C1 segment of cervical spinal cord (tissue), 14 donors: ENCODE data around the gene SMG6.
A peak's percentile ranks its signal among the peaks of the same experiment; 100 is the strongest.

Source experiments
- DNase-seq, 14 donors: peaks; one replicate each; lab custom pipeline; 2025; lab: John Stamatoyannopoulos, UW

The SMG6 gene

DNA sequence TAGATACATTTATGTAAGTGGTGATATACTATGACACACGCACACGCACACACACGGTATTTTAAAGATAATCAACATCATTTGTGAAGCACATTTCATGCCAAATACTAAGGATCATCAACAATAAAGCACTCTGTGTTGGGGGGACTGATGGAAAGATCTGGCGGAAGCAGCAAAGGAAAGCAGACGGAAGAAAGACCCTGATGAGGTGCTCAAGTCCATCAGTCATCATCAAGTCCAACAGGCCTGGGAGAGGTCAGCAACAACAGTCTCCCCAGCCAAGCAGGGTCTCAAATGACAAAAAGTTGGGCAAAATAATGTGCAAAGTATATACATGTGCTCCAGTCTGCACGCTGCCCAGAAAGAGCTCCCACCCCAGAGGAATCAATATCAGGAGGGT is 193.1 kb downstream of the SMG6 start:
- DNase-seq, result no peak

DNA sequence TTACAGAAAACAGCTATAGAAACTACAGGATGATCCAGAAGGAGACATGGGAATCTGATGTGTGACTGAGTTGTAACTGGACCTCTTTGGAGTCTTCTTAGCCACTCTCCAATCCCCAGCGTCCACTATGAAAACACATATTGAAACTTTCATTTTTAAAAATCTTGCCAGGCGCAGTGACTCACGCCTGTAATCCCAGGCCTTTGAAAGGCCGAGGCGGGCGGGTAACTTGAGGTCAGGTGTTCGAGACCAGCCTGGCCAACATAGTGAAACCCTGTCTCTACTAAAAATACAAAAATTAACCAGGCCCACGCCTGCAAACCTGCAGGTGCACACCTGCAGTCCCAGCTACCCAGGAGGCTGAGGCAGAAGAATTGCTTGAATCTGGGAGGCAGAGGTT is 195.4 kb downstream of the SMG6 start:
- no peak for DNase-seq

DNA sequence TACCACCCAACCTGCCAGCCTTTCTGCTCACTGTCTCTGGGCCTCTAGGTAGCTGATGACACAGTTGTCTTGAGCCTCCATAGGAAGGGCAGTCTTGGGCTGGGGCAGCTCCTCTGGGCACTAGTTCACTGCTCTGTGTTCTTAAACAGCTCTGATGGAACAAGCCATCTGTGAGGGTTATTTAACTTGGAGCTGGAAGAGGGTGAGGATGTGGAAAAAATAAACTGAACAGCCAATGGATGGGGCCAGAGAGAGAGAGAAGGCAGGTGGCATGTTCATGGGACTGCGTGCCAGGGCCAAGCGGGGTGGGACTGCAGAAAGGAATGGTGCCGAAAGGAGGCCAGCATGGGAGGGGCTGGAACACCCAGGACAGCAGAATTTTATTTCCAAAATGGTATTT is 196.1 kb downstream of the SMG6 start:
- DNase-seq, result peak in 2 of 14 donors; percentile 21 to 97

DNA sequence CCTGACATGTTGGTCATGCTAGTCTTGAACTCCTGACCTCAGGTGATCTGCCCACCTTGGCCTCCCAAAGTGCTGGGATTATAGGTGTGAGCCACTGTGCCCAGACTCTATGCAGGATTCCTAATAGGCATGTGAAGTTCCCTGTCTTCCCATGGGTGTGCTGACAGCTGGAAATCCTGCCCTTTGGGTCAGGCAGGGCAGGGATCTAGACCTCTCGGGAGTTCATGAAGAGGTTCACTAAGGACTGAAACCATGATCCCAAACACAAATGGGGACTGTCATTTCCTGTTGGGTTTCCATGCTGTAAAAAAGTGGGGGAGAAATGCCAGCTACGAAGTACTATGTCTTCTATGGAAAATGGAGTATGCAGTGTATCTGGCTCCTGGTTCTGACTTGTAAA is 196.5 kb downstream of the SMG6 start:
- no peak for DNase-seq

DNA sequence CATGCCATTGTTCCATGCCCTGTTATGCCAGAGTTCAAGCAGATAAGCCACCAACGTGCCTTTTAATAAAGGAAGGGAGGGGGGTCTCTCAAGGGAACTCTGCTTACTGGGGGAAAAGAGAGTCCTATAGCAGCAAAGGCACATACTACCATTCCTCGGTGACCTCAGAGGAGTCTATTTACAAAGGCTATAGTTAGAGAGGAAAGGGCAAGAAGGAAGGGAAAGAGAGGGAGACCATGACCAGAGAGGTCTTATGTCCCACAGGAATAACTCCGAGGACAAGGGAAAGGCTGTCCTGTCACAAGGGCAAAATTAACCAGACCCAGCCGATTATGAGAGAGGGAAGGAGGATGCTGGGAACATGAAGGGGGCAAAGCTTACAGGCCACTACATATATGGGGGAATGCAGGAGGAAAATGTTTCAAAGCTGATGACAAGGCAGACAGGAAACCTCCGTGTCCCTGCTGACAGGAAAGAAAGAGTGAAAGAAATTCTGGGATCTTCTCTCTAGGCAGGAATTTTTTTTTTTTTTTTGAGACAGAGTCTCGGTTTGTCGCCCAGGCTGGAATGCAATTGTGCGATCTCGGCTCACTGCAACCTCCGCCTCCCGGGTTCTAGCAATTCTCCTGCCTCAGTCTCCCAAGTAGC is 197.2 kb downstream of the SMG6 start:
- no peak for DNase-seq

DNA sequence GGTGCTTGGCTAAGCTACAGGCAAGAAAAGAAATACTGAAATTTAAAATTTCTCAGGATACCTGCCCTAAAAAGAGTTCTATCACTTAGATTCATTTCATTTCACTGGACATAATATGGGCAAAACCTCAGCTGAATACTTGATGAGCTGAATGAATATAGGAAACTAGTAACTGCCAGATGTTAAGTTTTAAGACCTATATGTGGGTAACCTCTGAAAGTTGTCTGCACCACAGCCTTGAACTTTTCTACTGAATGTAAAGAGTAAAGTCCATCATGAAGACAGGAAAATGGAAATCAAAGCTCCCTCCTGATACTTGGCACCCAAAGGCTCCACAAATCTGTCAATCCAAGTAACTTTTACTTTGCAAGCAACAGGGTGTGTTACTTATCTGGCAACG is 197.9 kb downstream of the SMG6 start:
- no peak for DNase-seq

DNA sequence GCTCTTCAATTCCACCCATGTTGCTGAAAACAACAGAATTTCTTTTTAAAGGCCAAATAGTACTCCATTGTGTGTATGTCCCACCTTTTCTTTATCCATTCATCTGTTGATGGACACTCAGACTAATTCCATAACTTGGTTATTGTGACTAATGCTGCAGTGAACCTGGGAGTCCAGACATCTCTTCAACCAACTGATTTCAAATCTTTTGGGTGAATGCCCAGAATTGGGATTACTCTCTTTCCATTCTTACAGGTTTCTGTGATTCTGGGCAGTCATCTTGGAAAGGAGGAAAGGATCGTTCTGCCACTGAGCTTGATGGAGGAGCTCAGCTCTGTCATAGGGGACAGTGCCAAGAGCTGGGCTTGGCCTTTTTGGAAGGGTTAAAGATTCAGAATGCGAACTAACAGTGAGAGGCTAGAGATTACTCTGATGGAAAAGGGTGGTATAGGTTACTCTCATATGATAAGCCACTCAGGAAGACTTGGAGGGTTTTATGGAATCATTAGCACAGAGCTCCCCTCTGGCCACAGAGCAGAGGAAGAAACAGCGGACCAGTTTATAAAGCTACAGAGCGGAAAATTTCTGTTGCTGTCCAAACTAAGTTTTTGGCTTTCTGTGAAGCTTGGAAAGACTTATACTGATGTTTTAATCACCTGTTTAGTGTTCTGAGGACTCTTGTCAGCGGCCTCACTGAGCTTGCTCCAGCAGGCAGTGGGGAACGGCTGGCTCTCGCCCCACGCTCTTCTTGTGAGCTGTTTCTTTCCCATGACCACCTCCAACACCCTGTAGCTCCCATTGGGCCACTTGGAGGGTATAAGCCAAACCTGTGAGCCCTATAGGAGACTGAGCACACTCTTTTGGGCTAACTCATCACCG is 200.4 kb downstream of the SMG6 start:
- DNase-seq, result peak in 1 of 14 donors; percentile 73

DNA sequence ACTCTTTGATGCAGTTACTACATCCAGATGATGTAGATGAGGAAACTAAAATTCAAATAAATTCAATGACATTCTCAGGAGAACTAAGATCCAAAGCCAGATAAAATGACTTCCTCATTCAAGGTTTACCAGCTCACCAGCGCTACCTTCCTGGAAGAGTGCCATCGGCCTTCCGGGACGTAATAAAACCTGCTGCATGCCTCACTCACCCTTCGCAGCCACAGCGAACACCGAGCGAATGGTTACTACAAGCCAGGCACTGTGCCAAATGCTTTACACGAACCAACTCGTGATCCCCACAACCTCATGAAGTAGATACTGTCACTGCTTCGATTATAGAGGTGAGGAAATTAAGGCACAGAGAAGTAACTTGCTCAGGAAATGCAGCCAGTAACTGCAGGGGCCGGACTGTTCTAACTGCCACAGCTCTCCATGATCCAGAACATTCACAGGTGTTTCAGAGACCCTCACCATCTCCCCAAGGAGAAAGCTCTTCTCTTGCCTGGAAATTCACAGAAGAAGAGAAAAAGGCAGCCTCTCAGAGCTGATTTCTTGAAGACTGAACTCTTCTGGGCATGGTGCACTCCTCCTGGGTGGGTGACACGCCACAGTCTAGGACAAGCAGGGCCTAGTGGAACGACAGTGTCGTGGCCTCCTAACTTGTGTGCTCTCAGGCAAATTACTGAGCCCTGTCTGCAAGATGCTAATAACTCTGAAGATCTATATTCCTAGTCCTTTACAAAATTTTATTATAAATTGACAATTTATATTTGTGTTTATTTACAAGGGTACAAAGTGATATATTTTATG is 201.9 kb downstream of the SMG6 start:
- DNase-seq, result peak in 1 of 14 donors; percentile 21

DNA sequence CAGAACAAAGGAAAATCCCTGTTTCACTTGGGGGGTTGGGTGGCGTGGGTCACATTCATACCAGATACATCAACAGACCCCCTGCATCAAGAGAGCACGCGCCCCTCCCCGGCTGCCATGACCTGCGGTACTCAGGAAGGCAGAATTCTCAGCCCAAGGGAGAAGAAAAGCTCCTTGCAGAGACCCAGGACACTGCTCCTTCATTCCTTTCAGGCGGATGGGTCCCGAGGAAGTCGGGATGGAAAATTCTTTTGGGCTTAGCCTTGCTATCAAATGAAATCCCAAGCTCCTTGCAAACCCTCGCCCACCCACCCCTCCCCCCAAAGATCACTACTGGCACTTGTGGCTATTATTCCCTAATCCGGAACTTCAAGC is 208.1 kb downstream of the SMG6 start:
- no peak for DNase-seq

DNA sequence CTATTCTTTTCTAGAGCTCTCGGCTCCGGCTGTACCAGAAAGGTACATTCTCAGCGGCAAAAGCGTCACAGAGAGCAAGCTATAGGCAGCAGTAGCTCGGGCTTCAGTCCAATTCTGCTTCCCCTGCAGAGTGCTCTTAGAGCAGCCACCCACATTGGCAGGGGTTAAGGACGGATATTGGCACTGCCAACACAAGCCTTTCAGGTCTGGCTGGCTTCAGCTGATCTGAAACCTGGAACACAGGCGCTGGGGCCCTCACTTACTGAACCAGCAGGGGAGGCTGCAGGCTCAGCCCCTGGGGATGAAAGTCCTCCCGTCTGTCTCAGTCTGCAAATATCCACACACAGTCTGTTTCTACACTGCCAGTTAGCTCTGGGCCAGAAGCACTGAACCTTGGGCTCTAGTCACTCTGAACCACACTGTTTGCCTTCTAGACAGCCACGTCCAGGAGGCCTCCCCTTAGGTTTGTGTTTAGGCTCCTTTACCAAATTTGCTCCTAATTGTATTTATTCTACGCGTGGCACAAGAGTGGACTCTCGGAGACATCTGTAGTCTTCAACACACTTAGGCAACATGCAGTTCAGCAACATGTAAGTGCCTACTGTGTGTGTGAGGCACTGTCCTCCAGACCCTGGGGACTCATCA is 208.6 kb downstream of the SMG6 start:
- peak in 7 of 14 donors; percentile 7 to 74 (median 22) for DNase-seq

DNA sequence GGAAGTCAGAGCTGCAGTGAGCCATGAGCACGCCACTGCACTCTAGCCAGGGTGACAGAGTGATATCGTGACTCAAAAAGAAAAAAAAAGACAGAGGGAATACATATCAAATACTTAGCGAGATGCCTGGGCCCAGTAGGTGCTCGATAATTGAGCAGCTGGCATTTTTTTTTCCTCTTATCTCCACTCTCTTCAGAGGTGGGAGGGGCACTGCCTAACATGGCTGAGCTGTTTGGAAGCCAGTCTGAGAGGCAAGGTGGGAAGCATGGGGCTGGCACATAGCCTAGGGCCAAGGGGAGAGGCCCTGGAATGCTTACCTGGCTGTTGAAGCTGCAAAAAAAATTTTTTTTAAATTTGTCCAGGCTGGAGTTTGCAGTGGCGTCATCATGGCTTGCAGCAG is 210.2 kb downstream of the SMG6 start:
- DNase-seq, result no peak

DNA sequence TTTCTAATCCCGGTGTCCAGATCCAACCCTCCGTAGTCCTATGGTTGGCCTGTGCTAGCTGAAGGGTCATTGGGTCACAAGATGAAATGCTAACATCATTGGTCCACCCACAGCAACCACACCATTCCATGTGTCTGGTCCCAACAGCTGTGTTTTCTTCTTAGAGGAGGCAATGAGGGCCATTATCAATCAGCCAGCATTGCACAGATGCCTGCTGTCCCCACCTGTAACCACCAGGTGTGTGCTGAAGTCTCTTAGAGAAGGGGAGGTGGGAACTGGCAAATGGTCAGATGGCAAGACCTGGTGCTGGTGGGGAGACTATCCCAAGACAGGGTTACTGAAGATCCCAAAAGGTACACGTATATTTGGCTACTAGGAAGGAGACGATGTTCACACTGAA is 211.3 kb downstream of the SMG6 start:
- DNase-seq, result no peak

DNA sequence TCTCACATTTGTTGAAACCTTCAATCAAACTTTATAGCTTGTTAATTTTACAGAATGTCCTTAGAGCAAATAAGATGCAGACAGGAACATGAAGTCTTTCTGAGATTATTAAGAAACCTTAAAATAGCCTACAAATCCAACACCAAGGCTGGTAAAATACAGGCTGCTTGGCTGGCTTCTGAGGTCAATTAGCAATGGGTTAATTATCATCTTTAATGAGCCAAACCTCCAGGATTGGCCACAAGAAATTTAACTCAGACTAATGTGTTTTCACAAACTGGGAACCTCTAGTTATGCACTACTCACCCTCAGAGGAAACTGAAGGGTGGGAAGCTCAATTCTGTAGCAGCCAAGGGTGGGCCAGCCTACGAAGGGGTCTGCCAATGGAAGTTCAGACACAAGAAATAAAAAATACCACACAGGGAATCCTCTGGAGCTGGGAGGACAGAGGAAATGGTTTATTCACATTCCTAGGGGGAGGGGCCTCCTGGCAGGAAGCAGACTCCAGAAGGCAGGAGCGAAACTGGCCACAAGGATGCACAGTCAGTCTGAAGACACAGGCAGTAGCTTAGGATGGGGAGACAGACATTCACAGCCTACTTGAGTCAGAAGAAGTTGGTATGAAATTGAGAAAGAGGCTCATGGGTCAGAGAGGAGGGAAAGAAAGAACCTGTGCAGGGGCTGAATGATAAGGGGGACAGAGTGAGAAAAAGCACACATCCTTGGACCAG is 212.6 kb downstream of the SMG6 start:
- peak in 3 of 14 donors; percentile 7 to 16 (median 15) for DNase-seq

DNA sequence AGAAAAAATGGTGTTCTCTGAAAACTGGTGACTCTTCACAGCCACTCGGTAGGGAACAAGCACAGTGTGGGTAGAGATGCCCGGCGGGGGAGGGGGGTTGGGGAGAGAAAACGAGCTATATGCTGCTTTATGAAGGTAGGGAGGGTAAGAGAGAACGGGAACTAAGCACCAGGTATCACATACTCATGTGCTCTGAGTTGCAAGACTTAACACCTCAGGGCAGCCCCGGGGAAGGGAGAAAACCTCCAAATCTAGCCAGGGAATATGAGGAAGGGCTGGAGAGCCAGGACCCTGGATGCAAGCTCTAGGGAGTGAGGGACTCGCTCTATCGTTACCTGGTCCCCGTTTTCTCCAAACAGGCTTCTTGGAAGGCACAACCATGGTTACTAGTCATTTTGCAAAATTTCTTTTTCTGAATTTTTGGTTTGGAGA is 213.4 kb downstream of the SMG6 start:
- DNase-seq, result no peak

DNA sequence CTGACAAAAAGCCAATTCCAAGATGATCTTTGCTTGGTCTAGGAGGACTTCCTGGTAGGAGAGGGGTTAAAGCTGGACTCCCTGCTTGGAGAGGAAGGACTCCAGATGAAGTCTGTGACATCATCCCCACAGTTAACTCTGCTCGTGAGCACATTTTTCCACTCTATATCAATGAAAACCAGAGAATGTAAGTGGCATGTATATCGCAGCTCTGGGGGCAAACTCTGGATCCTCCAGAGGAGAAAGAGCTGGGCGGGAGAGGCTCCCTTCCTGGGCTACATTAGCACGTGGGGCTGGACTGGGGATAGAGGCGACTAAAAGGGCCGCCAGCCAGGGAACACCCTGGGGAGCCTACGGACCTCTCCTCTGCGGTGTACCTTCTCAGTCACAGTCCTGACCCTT is 214.6 kb downstream of the SMG6 start:
- no peak for DNase-seq

DNA sequence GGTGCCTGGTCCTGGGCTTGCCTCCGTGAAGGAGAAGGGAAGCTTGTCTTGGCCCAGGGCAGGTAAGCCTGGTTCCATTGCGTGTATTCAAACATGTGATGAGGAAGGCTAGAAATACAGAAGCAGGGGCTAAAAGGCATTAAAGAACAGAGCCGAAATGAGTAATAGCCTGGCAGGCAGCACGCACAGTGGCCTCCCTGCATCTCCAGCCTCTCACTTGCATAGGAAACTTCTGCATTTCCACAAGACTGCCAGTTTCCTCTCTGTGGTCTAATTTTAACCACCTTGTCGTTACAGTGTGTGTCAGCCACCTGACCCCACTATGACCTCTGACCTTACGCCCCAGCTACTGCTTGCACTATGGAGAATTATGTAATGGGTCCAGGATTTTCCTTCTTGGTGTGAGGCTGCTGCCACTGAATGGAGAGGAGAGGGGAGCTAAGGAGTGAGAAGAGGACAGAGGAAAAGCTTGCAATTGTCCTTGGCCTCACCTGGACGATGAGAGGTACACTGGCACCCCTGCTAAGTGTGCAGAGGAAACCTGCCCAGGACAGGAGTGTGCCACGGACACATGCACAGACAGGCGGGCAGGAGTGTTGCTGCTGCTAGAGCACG is 215.9 kb downstream of the SMG6 start:
- peak in 5 of 14 donors; percentile 15 to 46 (median 33) for DNase-seq

DNA sequence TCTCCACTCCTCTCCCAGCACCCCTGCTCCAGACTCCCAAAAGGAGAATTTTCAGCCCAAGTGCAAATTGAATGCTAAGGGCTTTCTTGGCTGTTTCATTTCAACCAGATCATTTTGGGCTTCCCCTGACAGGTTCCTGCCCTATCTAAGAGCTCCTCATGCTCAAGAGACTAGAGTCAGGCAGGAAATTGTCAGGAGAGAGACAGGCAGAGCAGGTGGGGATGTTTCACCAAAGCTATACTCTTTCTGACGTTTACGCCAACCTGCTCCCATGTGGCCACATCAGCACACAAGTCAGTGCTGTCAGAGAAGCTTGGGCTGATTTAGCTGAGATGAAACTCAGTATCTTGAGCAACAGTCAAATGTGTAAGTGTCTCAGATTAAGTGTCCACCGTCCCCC is 217.3 kb downstream of the SMG6 start:
- DNase-seq, result no peak

DNA sequence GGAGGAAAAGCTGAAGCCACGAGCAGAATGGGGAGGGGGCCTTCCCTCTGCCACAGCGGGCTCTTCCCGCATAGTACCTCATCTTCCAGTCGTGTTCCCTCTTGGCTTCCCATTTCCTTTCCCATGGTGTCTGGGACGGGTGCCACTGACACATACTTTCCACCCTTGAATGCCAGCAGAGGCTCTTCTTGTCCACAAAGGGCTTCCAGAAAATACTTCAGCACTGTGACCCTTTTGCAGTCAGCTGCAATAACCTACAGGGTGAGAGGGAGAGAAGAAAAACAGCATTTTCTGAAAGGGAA is 218.0 kb downstream of the SMG6 start:
- DNase-seq, result no peak

DNA sequence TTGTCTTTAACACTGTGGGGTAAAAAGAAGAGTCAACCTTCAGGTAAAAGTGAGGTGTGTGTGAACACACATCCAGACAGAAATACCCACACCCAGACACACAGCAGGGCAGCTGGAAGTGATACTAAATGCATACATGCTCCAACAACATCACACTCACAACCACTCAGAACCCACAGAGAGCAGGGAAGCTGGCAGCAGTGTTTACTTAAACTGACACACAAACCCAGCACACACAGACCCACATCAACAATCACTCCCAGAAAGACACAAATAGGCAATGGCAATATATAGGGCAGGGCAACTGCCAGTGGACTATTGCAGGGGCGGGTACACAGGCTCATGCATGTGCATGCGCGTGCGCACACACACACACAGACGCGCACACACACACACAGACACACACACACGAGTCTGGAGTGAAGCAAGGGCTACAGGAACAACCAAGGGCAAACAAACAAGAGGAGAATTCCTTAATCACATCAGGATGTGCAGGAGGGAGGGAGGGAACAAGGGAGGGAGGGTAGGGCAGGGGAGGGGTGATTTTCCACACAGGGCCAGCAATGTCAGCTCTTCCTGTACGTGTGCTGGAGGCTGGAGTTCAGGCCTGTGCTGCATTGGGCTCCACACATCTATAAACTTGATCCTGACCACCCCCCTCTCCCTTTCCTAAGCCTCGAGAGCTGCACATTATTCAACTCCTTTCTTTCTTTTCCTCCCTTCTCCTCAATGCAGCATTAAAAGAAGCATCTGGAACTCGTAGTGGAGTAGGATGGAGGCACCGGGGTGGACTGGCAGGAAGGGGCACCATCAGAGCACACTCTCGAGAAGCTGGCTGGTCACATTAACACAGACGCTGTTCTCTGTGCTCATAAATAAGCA is 218.6 kb downstream of the SMG6 start:
- no peak for DNase-seq
